GM19455 (cell line): ENCODE measurements around the gene RAVER1.
"Not testable (repeated sequence)": the region's sequence is repeated elsewhere in the genome, so short reads cannot be mapped to it uniquely, and the experiment has no call there.

Experiments used
- ATAC-seq: cut with Tn5 transposase; IDR thresholded peaks from one replicate; pipeline ENCODE4 v1.9.1; 2021; ENCODE audit not compliant: unreplicated experiment

The RAVER1 gene

DNA sequence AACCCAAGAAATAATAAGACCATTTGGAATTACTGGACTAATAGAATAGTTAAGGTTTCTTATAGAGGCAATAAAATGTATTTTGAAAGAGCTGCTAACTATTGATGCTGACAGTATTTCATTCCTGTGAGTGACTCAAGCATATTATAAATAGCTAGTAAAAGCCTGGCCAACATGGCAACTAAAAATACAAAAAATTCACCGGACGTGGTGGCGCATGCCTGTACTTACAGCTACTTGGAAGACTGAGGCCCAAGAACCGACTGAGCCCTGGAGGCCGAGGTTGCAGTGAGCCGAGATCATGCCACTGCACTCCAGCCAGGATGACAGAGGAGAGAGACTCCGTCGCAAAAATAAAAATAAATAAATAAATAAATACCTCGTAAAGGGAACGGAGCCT, 11.5 kb upstream of the RAVER1 start:
- ATAC-seq = no peak

DNA sequence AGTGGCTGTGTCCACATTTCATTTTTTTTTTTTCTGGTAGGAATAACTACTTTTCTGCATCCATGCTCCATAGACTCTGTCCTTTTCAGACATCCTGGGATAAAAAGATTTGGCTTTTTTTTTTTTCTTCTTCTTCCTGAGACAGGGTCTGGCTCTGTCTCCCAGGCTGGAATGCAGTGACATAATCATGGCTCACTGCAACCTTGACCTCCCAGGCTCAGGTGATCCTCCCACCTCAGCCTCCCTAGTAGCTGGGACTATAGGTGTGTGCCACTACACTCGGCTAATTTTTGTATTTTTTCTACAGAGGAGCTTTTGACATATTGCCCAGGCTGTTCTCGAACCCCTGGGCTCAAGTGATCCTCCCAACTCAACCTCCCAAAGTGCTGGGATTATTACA, 10.2 kb upstream of the RAVER1 start:
- ATAC-seq = no peak

DNA sequence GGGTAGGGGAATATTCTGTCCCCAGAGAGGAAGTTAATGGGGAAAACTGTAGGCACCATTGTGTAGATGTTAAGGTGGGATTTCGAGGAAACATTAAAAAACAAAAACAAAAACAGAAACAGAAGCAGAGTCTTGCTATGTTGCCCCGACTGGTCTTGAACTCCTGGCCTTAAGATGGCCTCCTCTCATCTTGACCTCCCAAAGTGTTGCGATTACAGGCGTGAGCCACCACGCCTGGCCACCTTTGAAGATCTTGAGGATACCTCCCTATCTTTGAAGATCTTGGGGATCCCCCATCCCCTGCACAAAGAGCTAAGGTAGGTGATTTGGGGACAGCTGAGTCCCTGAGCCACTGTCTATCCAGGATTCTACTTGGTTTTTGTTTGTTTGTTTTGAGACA, 6.6 kb upstream of the RAVER1 start:
- no peak for ATAC-seq

DNA sequence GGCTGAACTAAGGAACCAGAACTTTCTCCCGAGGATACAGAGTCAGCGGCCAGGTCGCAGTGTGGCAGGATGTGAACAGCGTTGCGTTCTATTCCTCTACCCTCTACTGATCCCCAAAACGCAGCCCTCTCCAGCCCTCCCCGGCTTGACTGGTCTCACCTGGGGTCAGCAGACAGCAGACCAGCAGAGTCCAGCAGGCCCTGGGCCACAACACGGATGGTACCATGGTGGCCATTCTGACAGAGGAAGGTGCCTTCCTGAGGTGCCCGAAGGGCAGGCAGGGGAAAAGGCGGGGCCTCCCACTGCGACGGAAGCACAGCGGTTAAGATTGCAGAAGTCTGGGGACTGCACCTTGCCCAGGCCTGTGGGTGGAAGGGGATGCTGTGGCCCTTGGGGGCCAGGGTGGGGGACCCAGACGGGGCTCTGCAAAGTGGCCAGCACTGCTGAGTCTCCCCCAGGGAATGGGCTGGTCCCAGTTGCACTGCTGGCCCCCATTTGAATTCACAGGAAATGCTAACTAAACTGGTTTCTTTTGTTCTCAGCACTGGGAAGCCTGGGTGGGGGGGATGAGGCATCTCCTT, 6.1 kb upstream of the RAVER1 start, which contains the start of gene ICAM3:
Gene ICAM3 (minus strand): TSS at position 245 of the 581 bp plus-strand sequence. CDS start 10 bp downstream, at position 235.
- peak; percentile 57 for ATAC-seq

DNA sequence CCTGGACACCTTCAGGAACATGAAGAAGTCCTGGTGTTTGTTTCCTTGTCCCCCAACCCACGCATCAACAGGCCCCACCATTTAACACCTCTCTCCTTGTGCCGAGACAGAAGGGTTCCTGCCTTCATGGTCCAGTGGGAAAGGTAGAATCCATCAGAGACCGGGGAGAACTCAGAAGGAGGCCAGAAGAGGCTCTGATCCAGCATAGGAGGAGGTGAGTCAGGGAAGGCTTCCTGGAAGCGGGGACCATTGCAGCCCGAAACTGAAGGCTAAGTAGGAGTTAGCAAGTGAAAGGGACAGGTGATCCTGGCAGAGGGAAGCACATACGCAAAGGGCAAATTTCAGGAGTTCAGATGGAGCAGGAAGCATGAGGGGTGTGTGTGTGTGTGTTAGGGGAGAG, 5.6 kb upstream of the RAVER1 start:
- ATAC-seq = no peak

DNA sequence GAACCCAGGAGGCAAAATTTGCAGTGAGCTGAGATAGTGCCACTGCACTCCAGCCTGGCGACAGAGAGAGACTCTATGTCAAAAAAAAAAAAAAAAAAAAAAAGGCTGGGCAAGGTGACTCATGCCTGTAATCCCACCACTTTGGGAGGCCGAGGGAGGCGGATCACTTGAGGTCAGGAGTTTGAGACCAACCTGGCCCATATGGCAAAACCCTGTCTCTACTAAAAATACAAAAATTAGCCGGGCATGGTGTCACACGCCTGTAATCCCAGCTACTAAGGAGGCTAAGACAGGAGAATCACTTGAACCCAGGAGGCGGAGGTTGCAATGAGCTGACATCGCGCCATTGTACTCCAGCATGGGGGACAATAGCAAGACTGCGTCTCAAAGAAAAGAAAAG, 3.4 kb upstream of the RAVER1 start:
- not testable (repeated sequence) for ATAC-seq

DNA sequence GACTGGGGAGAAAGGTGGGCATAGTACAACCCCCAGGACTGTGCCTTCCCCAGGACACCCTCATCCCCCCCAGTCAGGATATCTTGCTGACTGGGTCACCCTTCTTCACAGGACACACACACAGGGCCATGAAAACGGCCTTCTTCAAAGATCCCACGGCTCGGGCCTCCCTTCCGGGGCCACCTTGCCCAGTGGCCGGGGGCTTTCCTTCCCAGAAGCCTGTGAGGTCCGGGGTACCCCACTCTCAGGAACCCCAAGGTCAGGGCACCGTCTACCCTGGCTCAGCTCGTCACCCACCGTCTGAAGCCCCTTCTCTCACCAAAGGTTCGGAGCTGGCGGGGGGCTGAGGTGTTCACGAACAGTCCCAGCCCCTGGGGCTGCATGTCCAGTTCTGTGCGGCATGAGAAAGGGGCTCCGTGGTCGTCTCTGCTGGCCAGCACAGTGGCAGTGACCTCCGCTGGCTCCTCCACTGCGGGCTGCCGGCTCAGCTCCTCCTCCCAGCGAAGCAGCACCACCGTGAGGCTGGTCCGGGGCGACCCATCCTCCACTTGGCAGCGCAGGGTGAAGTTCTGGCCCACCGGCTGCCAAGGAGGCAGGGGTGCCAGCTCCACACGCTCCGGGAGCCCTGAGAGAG, 2.1 kb upstream of the RAVER1 start:
- ATAC-seq = no peak

DNA sequence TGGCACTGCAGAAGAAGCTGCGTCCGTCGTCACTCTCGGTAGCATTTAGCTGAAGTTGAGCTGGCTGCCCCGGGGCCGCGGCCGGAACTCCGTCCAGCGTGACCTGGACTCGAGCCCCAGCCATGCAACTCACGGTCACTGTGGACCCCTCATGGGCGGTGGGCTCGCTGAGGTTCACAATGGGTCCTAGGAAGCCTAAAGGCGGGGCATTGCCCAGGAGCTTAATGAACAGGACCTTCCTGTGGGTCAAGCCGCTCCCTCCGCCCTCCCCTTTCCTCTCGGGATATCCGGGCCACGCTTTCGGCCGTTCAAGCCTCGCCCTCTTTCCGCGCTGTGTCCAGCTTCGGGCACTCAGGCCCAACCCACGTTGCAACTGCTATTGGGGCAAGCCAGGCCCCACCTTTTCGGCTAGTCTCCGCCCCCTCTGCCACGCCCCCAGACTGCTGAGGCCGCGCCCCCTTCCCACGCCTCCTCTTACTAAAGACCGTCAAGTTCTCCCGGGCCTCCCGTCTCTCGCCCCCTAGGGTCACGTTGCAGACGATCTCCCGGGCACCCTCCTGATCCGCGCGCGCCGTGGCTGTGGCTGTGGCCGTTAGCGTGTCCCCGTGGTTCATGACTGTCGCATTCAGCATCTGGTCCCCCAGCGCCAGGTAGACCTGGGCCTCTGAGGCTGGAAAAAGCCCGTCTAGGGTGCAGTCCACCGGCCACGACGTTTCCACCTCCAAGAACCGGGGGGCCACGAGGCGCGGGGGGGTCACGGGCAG, 1.4 kb upstream of the RAVER1 start:
- no peak for ATAC-seq

DNA sequence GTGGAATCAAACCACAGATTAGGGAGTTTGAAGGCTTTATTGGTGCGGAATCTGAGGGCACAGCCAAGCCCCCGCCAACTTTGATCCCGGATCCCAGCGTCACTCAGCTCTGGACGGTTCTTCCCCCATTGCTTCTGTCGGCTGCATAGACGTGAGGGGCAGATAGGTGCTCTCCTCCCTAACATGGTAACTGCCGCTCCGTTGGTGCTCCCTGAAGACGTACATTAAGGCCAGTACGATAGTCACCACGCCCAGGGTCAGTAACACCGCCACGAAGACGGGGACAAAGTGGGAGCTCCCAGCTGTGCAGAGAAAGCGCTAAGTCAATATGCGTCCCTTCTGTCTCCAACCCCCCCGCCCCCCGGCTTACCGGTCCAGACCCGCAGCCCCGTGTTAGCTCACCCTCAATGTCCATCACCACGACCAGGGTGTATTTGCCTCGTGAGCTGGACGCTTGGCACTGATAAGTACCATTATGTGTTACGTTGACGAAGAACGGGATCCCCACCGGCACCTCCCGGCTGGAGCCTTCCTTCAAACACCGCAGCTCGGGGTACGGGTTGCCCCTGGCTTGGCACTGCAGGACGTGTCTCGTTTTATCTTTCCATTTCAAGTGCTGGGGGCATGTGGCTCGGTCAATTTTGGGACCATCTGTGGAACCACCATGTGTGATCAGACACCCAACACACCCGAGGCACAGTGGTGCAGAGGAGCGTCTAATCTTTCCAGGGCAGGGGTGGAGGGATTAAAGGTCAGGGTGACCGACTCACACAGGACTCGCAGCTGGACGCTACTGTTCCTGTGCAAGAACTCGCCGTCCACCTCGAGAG, 644 bp upstream of the RAVER1 start:
- ATAC-seq = no peak

DNA sequence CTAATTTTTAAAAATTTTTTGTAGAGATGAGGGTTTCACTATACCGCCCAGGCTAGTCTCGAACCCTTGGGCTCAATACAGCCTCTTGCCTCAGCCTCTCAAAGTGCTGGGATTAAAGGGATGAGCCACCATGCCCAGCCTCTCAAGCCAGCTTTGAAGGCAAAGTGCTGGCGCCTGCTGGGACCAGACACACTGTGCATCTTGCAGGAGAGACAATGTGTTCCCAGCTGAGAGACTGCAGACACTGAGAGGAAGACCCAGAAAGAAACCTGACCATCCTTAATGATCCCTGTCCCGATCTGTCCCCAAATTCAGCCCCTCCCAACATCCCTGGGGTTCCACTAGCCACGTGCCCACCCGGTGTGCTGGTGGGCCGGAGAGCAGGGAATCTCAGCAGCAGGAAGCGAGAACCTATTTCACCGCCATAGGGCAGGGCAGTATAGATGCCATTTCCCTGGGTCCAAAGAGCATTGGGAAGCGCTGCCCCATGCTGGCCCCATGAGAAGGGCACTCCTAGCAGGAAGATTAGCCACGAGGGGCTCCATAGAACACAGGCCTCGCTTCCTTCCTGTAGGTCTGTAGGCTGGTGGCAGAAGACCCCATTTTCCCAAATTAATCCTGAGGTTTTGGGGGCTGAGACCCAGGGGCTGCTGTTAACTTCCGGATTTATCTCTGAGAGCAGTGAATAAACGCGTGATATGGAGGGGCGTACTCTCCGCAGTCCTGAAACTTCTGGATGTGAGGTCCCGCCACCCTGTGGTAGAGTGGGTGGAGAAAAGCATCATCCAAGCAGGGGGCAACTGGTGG, 968 bp downstream of the RAVER1 start:
- no peak for ATAC-seq

DNA sequence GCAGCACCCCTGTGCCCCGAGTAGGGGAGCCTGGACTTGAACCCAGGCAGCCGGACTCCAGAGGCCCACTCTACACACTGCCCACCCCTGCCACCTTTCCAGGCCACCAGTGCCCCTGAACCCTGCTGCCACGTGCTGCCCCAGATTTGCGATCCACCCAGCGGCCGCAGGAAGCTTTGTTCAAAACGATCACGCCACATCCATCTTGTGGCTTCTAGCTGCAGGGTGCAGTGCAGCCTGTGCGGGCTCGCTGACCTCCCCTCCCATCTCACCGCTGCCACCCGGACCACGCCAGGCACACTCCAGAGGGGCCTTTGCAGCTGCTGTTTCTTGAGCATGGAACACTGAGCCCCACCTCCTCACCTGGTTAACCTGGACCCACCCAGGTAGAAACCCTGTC, 3.8 kb downstream of the RAVER1 start:
- ATAC-seq = no peak

DNA sequence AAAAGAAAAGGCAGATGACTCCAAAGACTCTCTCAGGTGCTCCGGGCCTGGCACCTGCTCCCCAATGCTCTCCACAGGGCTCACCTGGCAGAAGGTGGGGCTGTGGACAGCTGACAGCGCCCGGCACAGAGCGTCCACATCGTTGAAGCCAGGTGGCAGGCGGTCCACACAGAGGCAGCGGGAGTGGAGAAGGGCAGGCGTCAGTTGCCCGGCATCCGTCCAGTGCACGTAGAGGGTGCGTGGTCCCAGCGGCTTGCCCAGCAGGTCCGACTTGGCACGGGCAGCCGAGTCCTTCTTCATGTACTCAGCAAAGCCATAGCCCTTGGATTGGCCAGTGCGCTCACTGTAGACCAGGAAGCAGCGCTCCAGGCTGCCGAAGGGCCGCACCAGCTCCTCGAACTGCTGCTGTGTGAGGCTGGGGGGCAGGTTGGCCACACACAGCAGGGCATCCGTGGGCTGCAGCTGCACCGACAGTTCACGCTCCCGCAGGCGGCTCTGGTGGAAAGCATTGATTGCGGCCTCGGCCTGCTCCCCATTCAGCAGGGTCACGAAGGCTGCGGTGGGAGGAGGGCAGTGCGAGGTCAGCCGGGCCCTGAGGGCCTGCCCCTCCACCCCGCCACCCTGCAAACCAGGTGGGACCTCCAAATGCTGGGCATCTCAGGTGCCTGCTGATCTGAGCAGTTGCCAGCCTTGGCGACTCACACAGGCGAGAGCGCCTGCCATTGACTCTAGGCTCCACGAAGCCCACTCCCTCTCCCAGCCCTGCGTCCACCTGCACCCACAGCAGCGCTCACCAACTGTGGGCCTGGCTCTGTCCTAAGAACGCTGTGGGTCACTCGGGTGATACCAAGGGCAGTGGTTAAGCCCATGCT, 4.5 kb downstream of the RAVER1 start:
- ATAC-seq = no peak

DNA sequence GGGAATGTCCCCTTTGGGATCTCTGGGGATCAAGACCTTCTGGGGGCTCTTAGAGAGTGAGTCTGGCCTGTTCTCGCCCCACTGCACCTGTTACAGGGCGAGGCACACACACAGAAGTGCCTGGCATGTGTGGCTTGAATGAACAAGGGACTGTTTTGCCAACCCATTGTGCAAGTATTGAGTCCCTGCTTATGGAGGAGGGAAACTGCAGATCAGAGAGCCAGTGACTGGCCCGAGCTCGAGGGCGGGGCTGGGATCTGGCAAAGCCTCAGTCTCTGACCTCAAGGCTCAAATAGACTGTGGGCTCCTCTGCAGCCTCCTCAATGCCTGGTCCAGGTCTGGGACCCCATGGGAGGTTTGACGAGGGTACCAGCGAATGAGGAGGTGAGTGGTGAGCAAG, 5.5 kb downstream of the RAVER1 start:
- no peak for ATAC-seq

DNA sequence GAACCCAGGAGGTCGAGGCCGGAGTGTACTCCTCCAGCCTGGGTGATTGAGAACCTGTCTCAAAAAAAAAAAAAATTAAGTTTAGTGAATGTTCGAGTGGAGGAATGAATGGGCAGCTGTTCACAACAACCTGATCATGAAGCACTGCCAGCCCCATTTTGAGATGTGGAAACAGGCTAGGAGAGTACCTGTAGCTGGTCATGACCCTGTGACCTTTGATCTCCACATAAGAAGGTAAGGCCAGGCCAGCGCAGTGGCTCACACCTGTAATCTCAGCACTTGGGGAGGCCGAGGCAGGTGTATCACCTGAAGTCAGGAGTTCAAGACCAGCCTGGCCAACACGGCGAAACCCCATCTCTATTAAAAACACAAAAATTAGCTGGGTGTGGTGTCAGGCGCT, 7.6 kb downstream of the RAVER1 start:
- no peak for ATAC-seq

DNA sequence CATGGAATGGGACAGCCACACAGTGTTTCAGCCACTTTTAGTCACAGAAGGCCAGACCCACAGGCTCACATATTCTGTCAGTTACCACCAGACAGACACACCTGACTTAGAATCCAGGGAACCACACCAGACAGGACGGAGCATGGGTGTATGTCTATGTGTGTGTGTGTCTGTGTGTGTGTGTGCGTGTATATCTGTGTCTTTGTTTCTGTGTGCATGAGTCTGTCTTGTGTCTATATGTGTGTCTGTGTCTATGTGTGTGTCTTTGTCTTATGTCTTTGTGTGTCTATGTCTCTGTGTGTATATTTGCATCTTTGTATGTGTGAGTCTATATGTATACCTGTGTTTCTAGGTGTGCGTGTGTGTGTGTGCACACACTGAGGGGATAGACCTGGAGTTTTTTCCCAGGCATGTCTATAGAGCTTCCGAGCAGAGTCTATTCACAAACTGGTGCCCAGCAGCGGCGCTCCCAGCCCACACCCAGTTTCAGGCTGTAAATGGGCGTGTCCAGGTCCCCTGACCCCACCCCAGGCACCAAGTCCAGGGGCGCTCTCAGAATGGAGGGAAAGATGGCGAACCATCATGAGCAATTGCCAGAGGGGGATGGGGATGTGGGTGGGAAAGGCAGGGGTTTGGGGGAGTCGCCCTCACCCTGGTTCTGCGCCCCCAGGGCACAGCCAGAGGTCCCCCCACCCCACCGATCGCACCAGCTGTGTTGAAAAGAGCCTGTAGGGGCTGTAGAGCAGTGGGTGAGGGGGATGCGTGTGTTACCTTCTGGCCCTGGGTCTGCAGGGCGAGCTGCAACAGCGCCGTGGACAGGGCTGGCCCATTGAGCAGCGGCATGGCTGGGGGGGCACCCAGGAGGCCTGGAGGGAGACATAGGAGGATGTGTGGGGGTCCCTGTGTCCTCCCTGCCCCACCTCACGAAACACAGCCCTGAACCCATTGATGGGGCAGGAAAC, 11.2 kb downstream of the RAVER1 start:
- ATAC-seq = no peak

DNA sequence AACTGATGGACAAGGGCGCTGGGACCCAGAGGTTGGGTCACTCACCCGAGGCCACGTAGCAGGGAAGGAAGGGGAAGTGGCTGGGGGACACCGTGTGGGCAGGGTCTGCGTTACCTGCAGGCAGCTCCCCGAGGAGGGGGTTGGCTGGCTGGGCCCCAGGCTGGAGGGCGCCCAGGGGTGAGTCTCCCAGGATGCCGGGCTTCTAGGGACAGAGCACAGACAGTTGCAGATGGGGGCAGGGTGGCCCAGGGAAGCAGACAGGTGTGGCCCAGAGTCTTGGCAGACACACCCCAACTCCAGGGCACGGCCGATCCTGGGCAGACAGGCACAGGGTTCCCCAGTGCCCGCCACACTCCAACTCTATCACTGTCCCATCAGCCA, 11.9 kb downstream of the RAVER1 start:
- no peak for ATAC-seq

DNA sequence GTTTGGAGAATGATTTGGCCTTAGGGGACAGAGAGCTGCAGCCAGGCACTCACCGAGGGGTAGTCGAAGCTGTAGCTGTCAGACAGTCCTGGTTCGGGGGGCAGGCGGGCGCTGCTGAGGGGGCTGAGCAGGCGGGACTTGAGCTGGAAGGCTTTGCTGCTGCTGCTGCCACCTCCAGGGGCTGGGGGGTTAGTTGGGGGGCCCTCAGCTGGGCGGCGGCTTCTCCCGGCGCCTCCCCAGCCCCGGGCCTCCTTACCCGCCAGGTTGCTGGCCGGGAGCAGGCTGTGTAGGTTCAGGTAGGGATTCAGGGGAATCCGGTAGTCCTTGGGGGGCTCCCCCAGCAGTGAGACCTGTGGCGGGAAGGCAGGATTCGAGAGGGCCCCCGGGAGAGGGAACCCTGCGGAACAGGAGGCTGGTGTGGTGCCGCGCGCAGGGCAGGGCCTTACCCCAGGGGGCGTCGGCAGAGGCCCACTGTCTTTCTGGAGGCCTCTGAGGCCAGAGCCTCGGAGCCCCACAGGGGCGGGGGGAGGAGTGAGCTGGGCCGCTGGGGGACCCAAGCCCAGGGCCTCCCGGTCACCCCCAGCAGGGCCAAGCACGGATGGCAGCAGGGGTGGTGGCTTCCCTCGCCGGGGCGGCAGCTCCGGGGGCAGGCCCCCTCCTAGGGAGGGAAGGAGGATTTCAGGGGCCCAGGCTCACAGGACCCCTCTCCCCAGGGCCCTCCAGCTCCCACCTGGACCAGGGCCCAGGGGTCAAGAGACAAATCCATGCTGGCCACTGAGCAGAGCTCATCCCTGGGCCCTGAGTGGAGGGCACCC, 12.5 kb downstream of the RAVER1 start:
- ATAC-seq = no peak
